HG02571 (cell line): ENCODE data around the gene MRPS6.

Experiments used
- ATAC-seq: cut with Tn5 transposase; IDR thresholded peaks from one replicate; pipeline ENCODE4 v1.9.1; 2021; ENCODE audit warnings: mild to moderate bottlenecking, moderate library complexity; ENCODE audit not compliant: unreplicated experiment

MRPS6 gene

DNA sequence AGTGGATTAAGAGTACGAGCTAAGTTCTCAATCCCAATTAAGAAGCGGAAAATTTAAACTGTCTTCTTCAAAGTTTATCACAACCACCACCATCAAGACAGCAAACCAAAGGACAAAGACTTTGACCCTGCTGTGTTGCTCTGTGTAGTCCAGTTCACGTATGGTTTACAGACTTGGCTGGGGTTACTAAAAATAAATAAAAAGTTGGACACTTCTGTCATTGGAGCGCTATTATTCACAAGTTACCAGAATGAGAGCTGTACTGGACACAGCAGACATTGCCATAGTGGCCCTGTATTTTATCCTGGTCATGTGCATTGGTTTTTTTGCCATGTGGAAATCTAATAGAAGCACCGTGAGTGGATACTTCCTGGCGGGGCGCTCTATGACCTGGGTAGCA, 21.6 kb downstream of the MRPS6 start:
- ATAC-seq = no peak

DNA sequence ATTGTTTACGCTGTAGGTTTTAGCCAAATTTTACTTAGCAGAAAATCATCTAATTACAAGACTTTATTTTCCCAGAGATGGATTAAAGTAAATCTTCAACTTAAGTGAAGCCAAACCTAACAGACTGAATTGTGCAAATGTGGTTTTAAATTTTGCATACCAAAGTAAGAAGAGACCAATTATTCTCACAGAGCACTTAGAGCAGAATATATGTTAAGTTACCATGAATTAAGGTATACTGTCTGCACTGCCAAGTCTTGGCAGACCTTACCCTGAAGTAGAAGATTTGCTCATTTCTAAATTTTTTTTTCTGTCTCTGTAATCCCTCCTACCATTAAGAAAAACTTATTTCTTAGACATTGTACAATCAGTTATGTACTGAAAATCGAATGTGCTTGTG, 24.1 kb downstream of the MRPS6 start:
- no peak for ATAC-seq

DNA sequence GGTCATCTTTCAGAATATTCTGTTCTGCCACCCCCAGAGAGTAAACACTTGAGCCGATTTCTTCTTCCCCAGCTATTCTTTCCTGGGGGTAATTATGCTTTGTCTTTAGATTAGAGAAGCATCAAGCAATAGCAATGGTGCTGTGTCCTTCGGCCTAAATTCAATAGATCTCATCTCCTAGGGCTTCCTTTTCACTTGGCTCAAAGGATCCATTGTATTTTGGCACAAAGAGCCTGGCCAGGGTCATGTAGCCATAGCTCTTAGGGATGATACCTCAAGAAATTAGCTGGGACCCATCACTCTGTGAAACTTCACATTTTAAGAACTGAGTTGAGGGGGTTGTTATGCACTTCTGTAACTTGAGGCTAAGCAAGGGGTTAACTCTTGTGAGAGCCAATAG, 27.0 kb downstream of the MRPS6 start:
- no peak for ATAC-seq

DNA sequence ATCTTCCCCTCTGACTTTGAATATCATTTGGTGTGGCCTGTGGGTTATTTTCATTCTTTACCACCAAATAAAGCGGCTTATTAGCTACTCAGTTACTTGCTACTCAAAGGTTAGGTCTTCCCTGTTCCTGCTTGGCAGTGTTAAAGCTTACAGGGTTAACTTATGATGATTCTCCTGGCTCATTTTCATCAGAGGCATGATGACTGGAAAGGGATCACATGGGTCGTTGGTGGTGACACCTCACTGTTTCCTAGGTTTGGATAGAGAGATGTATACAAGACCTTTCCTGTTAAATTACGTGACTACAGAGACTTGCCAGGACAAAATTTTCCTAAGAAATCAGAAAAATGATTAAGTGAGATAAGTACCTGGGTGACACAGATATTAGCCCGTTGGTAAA, 27.4 kb downstream of the MRPS6 start:
- ATAC-seq = no peak

DNA sequence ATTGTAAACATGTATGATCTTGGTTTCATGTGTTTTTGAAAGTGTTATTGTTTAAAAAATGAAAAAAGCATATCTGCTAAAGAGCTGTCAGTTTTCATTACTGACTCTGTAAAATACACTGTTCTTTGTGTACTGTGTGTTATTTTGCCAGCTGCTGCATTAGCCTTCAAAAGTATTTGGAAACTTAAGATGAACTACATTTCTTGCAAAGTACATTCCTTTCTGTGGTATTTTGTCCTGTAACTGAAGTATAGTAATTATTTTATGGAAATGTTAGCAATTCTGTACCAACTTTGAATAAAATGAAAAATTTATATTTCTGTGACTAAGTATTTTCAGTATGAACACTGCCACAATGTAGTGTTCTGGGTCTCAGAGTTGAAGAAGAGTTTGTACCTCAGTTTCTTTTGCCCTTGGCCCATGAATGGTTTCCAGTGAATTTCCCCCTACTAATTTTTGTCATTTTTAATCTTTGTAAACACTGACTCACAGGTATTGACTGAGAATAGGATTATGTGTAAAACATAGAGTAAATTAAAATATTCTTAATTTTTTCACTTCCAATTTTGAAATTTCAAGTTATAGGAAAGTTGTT, 32.7 kb downstream of the MRPS6 start:
- ATAC-seq = no peak

DNA sequence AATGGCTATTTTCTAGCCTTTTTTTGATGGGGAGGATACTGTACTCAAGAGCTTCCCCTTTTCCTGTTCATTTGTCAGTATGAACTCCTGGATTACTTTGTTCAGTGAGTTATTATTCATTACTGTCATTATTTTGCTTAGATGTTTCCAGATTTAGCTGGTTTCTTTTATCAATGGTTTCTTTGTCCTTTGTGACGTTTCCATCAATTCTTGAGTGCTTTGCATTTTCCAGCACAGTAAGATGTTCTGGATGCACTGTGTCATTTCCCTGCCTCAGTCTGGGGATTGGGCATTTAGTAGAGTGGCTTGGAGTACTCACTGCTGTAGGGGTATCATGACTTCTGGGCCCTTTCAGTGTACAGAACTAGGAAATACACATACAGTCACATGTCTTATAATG, 34.2 kb downstream of the MRPS6 start:
- no peak for ATAC-seq

DNA sequence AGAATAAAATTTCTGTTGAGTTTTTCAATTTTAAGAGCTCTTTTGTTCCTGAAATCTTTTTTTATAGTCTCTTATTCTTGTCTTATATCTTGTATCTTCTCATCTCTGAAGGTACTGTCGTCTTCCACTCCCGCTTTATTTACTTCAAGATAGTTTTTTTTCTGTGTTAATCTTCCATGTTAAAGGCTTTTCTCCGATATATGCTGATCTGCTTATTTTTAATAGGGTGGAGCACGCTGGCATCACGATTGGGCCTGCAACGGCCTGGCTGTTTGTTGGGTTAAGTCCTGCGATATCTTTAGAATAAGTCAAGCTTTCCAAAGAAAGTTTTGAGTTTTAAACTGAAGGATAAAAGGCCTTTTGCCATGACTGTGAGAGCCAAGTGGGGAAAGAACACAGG, 35.7 kb downstream of the MRPS6 start:
- ATAC-seq = no peak

DNA sequence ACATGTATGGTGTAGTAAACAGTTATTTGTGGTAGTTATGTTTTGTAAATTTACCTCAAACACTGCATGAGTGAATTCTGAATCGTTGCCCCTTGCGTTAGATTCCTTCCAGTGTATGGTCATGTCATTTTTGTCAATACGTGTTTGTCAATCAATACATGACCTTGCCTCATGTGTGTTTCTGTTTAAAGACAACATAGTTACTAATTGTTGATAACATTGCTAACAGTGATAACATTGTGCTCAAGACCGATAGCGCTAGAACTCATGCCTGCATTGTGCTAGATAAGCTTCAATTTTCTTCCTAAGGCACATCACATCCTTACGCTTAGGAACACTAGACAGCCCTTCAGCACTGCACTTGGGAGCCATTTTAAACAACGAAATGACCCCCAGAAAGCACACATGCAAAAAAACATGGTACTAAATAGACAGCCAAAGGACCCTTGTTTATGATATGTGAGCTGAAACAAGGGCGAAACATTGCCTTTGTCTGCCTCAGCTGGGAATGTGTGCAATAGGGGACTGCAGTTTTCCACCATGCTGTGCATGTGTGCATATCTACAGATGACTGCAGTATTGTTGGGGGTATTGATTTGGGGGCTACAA, 37.3 kb downstream of the MRPS6 start:
- ATAC-seq = no peak

DNA sequence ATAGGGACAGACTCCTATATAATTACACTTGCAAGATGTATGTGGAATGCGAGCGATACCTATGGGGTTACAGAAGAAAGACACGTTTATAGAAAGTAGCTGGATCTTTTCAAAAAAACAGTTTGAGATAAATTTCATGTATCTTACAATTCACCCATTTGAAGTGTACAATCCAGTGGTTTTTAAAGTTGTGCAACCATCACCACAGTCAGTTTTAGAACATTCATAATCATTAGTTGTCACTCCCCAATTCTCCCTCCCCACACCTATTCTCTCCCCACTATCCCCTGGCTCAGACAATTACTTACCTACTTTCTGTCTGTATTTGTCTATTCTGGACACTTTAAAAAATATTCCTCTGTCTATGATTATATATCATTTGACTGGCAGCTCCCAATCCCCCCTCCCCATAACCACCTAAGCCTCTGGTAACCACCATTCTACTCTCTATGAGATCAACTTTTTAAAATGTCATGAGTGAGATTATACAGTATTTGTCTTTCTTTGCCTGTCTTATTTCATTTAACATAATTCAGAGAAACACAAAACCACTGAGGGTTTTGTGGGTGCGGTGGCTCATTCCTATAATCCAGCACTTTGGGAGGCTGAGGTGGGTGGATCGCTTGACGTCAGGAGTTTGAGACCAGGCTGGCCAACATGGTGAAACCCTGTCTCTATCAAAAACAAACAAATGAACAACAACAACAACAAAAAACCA, 39.1 kb downstream of the MRPS6 start:
- ATAC-seq = no peak

DNA sequence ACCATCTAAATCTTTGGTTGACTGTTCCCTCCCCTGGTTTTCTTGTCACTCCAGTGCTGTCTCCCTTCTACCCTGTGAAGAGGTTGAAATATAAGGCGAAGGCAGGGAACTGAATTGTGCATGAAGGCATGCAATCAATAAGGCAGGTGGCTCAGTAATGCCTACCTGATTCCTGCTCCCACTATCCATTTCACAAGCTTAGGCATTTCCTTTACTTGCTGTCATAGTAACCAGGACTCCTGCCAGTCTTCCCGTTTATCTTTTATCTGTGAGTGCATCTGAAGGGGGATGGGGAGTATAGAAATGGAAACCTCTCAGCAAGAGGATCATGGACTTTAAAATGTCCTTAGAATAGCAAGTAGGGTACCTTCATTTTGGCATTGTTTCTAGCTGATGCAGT, 40.5 kb downstream of the MRPS6 start:
- no peak for ATAC-seq

DNA sequence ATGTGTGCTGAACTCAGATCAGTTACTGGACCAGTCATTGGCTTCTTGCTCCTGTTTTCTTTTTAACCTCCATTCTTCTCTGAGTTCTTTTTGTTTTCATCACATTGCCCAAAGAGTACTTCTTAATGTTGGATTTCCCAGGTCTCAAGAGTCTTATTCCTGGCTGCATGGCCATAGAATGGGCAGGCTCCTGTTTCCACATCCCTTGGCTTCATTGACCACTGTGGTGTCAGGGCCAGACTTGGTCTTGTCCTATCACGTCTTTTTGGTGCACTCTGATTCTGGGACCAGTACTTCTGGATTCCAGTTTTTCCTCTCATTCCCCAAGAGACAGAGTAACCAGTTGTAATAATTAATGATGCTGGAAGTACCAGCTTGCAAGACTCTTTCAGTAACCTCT, 41.8 kb downstream of the MRPS6 start:
- no peak for ATAC-seq

DNA sequence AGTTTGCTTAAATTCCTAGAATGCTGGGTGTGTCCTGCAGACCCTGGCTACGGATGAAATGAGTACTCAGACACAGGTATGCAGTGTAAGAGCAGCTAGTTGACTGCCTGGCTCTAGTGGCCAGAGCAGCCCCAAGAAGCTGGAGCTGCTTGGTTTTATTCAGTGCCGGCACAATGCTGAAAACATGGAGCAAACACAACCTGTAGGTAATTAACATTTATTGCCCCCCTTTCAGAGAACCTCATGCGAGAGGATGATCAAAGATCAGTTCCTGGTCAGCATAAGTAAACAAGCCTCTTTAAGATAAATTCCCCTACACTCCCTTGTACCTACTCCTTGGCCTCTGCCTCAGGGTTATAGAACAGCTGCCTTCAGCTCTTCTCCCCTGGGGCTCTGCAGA, 43.2 kb downstream of the MRPS6 start:
- no peak for ATAC-seq

DNA sequence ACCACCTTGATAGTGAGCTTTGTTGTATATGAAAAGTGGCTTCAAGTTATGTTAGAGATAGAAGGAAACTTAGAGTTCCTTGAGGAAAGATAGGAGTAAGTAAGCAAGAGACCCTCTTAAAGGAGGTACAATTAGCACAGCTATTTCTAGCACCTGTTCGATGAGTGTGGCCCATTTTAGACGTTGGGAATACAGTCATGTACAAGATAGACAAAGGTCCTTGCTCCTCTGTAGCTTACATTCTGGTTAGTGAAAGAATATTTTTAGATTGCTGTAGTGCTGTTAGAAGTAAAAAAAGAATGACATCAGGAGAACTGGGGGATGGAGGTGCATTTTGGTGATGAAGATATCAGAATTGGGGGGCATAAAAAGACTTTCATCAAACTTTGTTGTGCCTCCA, 47.5 kb downstream of the MRPS6 start:
- no peak for ATAC-seq

DNA sequence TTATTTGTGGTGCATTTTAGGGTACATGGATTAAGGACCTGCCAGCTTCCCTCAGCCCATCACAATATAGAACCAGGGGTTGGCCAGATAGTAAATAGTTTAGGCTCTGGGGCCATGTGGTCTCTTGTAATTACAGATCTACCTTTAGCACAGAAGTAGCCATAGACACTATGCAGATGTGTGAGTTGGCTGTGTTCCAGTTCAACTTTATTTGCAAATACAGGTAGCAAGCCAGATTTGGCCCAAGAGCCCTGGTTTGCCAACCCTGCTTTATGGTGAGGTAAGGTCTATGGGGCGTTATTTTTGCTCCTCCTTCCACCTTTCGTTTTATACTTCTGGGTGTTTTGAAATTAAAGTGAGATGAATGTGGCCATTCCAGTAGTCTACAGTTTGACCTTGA, 48.7 kb downstream of the MRPS6 start:
- ATAC-seq = no peak

DNA sequence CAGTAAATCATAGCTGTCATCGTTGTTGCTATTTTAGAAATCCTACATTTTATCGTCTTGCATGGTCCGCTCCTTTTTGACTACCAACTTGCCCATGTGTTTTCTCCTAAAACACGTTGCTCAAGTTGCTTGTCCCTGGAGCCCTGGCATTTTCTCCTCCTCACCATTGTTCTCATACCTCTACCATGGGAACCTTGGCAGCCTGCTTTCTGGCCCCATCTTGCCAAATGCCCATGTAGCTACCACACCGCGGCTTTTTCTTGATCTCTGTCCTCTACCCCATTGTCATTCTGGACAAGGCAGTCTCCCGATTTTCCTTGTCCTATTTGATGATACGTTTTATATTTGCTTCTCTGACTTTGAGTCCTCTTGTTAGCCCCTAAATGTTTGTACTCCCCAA, 50.2 kb downstream of the MRPS6 start:
- ATAC-seq = no peak

DNA sequence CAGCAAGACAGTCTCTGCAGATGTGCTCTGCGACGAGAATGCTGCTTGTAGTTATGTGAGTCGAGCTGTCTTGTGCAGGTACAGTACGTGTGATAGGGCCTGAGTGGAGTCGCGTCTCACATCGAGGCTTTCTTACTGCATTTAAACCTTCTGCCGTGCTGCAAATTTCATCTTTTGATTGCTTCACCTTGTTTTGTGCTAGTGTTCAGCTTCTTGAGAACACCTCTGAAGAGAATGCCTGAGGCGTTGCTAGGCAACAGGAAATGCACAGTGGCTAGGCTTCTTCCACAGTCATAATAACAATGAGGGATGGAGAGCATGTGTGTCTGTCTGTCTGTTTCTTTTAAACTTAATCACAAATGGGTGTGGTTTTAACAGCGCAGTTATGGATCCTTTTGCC, 52.9 kb downstream of the MRPS6 start:
- no peak for ATAC-seq

DNA sequence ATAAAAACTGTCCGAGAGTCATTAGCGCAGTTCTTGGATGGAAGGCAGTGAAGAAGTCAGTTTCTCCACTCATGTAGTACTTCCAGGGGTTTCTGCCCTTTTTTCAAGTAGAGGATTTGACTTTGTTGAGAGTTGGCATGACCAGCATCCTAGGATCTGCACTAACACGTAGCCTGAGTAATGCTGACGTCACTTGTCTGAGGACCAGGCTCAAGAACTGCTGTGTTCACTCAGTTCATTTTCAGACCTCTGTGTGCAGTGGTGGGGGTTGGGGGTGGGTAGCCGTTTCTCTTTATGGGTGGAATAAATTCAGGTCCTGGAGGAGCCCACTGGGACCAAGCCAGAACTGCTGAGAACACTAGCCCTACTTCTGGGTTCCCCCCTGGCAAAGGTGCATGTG, 53.3 kb downstream of the MRPS6 start:
- no peak for ATAC-seq

DNA sequence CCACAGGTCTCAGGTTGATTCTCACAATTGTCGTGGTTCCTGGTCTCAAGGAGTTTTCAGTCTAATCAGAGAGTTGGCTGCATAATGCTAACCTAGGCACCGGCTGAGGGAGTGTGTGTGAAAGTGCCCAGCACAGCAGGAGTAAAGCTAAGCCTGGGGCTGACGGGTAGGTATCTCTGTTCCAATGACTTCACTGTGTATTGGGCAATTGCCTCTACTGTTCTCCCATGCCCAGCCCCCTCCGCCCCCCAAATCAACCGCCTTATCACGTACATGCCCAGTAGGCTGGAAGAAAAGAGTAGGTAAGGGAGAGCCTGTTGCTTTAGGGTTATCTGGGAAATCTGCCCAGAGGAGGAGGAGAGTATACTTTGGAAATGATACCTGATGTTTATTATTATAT, 54.7 kb downstream of the MRPS6 start:
- no peak for ATAC-seq

DNA sequence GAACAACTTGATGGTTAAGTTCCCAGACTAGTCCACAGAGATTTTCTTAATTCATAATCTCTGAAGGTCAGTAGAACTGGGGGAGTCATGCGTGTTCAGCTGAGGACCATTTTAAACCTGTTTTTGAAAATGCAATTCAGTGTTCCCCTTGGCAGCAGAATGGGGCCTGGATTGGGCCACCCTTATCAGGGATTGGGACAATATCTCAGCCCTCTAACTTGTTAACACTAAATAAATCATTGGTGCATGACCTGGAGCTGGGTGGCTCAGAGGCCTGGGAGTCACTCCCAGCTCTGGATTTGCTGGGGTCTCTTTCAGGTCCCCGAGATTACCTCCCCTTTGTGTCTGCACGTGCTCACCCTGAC, 55.3 kb downstream of the MRPS6 start:
- no peak for ATAC-seq

DNA sequence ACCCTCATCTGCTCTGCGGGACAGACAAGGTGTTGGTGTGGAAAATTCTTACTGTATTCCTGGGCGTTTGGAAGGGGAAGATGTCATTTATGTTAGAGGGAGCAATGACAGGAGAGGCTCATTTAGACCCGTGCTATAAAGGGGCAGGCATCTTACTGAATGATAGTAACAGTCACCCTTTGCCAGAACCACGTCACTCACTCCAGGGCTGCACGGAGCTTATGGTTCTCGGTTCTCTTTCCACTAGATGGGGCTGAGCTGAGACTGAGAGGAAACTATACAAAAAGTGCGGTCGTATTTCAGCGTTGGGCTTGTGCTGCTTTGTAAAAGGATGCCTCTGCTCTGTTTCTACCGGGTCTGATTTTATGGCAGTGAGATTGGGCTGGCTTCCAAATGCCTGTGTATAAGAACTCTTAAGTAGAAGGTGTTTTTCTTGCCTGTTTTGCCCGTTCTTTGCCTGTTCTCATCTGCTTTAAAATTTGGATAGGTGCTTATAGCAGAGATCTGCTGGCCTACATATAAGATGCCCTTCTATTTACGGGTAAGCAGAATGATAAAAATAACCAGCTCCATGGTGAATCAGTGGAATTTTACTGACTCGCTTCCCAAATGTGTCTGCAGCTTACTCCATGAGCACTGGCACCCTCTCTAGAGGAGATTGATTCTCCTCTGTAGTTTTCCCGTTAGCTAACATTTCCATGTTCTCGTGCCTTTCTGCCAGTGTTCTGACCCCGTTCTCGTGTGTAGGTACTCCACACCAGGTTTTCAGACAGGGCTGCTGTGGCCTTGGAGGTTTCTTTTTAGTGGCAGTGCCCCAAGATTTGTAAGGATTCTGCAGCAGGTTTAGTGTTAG, 55.9 kb downstream of the MRPS6 start:
- ATAC-seq = no peak

DNA sequence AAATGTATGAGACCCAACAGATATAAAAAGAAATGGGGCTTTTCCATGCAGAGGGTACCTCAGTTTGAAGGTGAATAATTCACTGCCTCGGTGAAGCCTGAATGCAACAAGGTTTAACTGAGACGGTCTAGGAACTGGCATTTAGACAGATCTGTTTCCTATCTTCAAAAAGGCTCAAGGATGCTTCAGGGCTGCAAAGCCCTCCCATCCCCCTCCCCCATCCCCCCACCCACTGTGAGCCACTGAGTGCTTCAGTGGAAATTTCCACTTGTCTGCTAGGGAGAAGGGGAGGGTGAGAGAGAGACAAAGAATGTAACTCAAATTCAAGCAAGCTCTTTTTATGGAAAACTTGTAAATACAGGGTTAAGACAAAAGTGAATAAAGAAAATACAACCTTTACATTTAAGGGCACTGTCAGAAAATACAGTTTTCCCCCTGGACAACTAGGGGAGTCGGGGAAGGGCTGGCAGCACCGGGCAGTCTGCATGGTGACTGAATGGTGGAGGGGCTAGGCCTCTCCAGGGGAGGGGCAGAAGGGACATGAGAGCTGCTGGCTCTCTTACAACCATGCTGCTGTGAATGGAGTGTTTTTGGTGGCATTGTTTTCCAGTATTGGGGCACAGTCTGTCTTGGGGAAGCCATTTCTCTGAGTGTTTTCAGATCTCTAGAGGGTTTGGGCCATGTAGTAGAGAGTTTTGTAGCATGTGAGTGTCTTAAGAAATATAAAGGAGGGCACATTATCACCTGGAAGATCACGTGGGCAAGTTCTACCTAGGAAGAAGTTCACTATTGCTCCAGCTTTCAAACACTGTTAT, 56.7 kb downstream of the MRPS6 start:
- no peak for ATAC-seq
